SK-N-SH treated with all-trans-retinoic acid at 6 μM for 48 hours (cell line): ENCODE measurements around the gene KBTBD3.

ENCODE experiments used
- CSDC2 ChIP-seq: fragments of 250-450 bp; sonication (Bioruptor Pico); IDR thresholded peaks from 2 replicates; pipeline ENCODE4 v1.5.0; 2020; ENCODE audit warnings: mild to moderate bottlenecking, moderate library complexity
- ISL1 ChIP-seq: fragments of 250-450 bp; sonication (Bioruptor Pico); IDR thresholded peaks from 2 replicates; pipeline ENCODE4 v2.1.2; 2022; ENCODE audit warnings: mild to moderate bottlenecking, moderate library complexity
- SNAI2 ChIP-seq: fragments of 250-450 bp; sonication (Bioruptor Pico); IDR thresholded peaks from 2 replicates; pipeline ENCODE4 v1.5.0; 2020; ENCODE audit warnings: mild to moderate bottlenecking, moderate library complexity
- TCF4 ChIP-seq: fragments of 250-450 bp; sonication (Bioruptor Pico); IDR thresholded peaks from 2 replicates; pipeline ENCODE4 v1.8.0; 2021; ENCODE audit warnings: mild to moderate bottlenecking, moderate library complexity, borderline replicate concordance
- ZFP3 ChIP-seq: fragments of 250-450 bp; sonication (Bioruptor Pico); IDR thresholded peaks from 2 replicates; pipeline ENCODE4 v1.5.0; 2020; ENCODE audit warnings: mild to moderate bottlenecking, moderate library complexity
- ZFP30 ChIP-seq: fragments of 450-650 bp; formaldehyde crosslinking; IDR thresholded peaks from 2 replicates; pipeline ENCODE4 v1.5.0; 2022; ENCODE audit warnings: mild to moderate bottlenecking, moderate library complexity
- ZNF8 ChIP-seq: fragments of 450-650 bp; formaldehyde crosslinking; IDR thresholded peaks from 2 replicates; pipeline ENCODE4 v1.5.0; 2020; ENCODE audit warnings: mild to moderate bottlenecking, moderate library complexity
- TF ChIP-seq, protein P1 (sequence below): fragments of 250-450 bp; sonication (Bioruptor Pico); IDR thresholded peaks from 2 replicates; pipeline ENCODE4 v1.8.0; 2020; ENCODE audit warnings: mild to moderate bottlenecking, moderate library complexity, borderline replicate concordance

- no peak for TF ChIP-seq ZFP3 (CRISPR knock-in tag)
- no peak for TF ChIP-seq ZNF8 (CRISPR knock-in tag)
- no peak for TF ChIP-seq ISL1 (CRISPR knock-in tag)
- TF ChIP-seq, protein P1, sequence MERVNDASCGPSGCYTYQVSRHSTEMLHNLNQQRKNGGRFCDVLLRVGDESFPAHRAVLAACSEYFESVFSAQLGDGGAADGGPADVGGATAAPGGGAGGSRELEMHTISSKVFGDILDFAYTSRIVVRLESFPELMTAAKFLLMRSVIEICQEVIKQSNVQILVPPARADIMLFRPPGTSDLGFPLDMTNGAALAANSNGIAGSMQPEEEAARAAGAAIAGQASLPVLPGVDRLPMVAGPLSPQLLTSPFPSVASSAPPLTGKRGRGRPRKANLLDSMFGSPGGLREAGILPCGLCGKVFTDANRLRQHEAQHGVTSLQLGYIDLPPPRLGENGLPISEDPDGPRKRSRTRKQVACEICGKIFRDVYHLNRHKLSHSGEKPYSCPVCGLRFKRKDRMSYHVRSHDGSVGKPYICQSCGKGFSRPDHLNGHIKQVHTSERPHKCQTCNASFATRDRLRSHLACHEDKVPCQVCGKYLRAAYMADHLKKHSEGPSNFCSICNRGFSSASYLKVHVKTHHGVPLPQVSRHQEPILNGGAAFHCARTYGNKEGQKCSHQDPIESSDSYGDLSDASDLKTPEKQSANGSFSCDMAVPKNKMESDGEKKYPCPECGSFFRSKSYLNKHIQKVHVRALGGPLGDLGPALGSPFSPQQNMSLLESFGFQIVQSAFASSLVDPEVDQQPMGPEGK = no peak
- TF ChIP-seq SNAI2 (CRISPR knock-in tag) = no peak
- no peak for TF ChIP-seq ZFP30 (CRISPR knock-in tag)
- TF ChIP-seq TCF4 = no peak
- TF ChIP-seq CSDC2 (CRISPR knock-in tag) = no peak
These were observed 10.8 kb upstream of the KBTBD3 start for GRCh38 chr11:106087815-106088435.
